Measurements from ENCODE around the gene NIFK. TPM values are rescaled to one million over a fixed set of nuclear protein-coding genes. Genes with fewer than 3 reads are reported as not detected.

Gene NIFK
- polyA plus RNA-seq, 1 of the 3 experiments (the other 2 are of a cell fraction): 17.0 TPM

- Histone ChIP-seq H3K9ac (no peak overlapping the region), H3K9me2 (no peaks in the 10 kb centered on the region), H3K4me2 (no peak overlapping the region), H3K4me3 (ENCODE audit: low read depth in 2 of 2, low read length in 1 of 2) (no peak overlapping the region), H3K79me2 (ENCODE audit: insufficient read depth) (no peaks in the 10 kb centered on the region), H2AFZ (ENCODE audit: low read depth) (no peak overlapping the region), H3F3A (replicated peaks; ENCODE audit: insufficient read depth) (peaks cover 12% of the 10 kb centered on the region), H3K36me3 (replicated peaks in 1 of 2; ENCODE audit: control insufficient read depth in 1 of 2, insufficient read depth in 2 of 2, low read length in 1 of 2) (no peaks in the 10 kb centered on the region), H3K9me3 (no peaks in the 10 kb centered on the region), H4K20me1 (ENCODE audit: insufficient read depth) (no peaks in the 10 kb centered on the region), H3K27ac (ENCODE audit: low read depth in 2 of 2, low read length in 1 of 2) (no peak overlapping the region), H3K27me3 (ENCODE audit: insufficient read depth) (no peaks in the 10 kb centered on the region), H3K4me1 (ENCODE audit: control insufficient read depth in 1 of 2, insufficient read depth in 2 of 2, low read depth in 1 of 2, low read length in 1 of 2) (peaks cover 3 to 14% of the 10 kb centered on the region in 2 experiments; a peak in 3 of 4 replicates)
- ChIA-PET POLR2A (no interaction called here), CTCF (interaction anchor here (3.1 kb wide), 1 partner anchor 10 kb away, joined by 12 read pairs; no protein-coding TSS in a partner anchor)
- TF ChIP-seq PBX3 (IDR thresholded peaks at IDR 0.05) (no peak), FOSL2 (IDR thresholded peaks at IDR 0.05; ENCODE audit: borderline replicate concordance, low read depth) (no peak), FOXM1 (IDR thresholded peaks at IDR 0.05; ENCODE audit: low read depth) (no peak), FOXJ3 (CRISPR knock-in tag; IDR thresholded peaks at IDR 0.05) (no peak)
- TF ChIP-seq, protein P1, sequence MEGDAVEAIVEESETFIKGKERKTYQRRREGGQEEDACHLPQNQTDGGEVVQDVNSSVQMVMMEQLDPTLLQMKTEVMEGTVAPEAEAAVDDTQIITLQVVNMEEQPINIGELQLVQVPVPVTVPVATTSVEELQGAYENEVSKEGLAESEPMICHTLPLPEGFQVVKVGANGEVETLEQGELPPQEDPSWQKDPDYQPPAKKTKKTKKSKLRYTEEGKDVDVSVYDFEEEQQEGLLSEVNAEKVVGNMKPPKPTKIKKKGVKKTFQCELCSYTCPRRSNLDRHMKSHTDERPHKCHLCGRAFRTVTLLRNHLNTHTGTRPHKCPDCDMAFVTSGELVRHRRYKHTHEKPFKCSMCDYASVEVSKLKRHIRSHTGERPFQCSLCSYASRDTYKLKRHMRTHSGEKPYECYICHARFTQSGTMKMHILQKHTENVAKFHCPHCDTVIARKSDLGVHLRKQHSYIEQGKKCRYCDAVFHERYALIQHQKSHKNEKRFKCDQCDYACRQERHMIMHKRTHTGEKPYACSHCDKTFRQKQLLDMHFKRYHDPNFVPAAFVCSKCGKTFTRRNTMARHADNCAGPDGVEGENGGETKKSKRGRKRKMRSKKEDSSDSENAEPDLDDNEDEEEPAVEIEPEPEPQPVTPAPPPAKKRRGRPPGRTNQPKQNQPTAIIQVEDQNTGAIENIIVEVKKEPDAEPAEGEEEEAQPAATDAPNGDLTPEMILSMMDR (IDR thresholded peaks at IDR 0.05): no peak
- TF ChIP-seq, protein P2, sequence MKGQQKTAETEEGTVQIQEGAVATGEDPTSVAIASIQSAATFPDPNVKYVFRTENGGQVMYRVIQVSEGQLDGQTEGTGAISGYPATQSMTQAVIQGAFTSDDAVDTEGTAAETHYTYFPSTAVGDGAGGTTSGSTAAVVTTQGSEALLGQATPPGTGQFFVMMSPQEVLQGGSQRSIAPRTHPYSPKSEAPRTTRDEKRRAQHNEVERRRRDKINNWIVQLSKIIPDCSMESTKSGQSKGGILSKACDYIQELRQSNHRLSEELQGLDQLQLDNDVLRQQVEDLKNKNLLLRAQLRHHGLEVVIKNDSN (IDR thresholded peaks at IDR 0.05; ENCODE audit: borderline replicate concordance, low read depth): no peak
- DNase-seq: no peak
- 98% methylated on average over 11 of the region's 11 CpGs for WGBS (ENCODE audit: low lambda C conversion rate)
Observed at GRCh38 chr2:121698318-121698930, 38.3 kb downstream of the NIFK start.

GRCh38 chr2:121697108-121697631 is 39.5 kb downstream of the NIFK start:
- ChIA-PET CTCF (no interaction called here), POLR2A (no interaction called here)
- H3K4me3 ChIP-seq (ENCODE audit: low read depth in 2 of 2, low read length in 1 of 2): no peak overlapping the region
- 69% methylated on average over 4 of the region's 4 CpGs for WGBS (ENCODE audit: low lambda C conversion rate)
- no peaks in the 10 kb centered on the region for H3K9me3 ChIP-seq
- H3K9ac ChIP-seq: no peak overlapping the region
- H3K4me1 ChIP-seq (ENCODE audit: control insufficient read depth in 1 of 2, insufficient read depth in 2 of 2, low read depth in 1 of 2, low read length in 1 of 2): peaks cover 3 to 14% of the 10 kb centered on the region in 2 experiments; a peak in 3 of 4 replicates
- H3K4me2 ChIP-seq: no peak overlapping the region
- DNase-seq: no peak
- no peaks in the 10 kb centered on the region for H3K36me3 ChIP-seq (replicated peaks in 1 of 2; ENCODE audit: control insufficient read depth in 1 of 2, insufficient read depth in 2 of 2, low read length in 1 of 2)
- H3K9me2 ChIP-seq: no peaks in the 10 kb centered on the region
- H3K27ac ChIP-seq (ENCODE audit: low read depth in 2 of 2, low read length in 1 of 2): no peak overlapping the region
- H3K27me3 ChIP-seq (ENCODE audit: insufficient read depth): no peaks in the 10 kb centered on the region
- H4K20me1 ChIP-seq (ENCODE audit: insufficient read depth): no peaks in the 10 kb centered on the region
- H3F3A ChIP-seq (replicated peaks; ENCODE audit: insufficient read depth): peaks cover 12% of the 10 kb centered on the region
- H2AFZ ChIP-seq (ENCODE audit: low read depth): no peak overlapping the region
- TF ChIP-seq, protein P2 (IDR thresholded peaks at IDR 0.05; ENCODE audit: borderline replicate concordance, low read depth): no peak
- TF ChIP-seq, protein P3, sequence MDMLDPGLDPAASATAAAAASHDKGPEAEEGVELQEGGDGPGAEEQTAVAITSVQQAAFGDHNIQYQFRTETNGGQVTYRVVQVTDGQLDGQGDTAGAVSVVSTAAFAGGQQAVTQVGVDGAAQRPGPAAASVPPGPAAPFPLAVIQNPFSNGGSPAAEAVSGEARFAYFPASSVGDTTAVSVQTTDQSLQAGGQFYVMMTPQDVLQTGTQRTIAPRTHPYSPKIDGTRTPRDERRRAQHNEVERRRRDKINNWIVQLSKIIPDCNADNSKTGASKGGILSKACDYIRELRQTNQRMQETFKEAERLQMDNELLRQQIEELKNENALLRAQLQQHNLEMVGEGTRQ (IDR thresholded peaks at IDR 0.05; ENCODE audit: borderline replicate concordance, low read depth, low read length): no peak
- TF ChIP-seq CHD2 (IDR thresholded peaks at IDR 0.05; ENCODE audit: low read length, partially characterized antibody): no peak
- TF ChIP-seq, protein P4, sequence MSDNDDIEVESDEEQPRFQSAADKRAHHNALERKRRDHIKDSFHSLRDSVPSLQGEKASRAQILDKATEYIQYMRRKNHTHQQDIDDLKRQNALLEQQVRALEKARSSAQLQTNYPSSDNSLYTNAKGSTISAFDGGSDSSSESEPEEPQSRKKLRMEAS (IDR thresholded peaks at IDR 0.05; ENCODE audit: low read depth): no peak
- TF ChIP-seq ELF1 (IDR thresholded peaks at IDR 0.05): no peak
- TF ChIP-seq RAD21 (IDR thresholded peaks at IDR 0.05; ENCODE audit: low read length): no peak
- no peak for TF ChIP-seq TEAD4 (IDR thresholded peaks at IDR 0.05; ENCODE audit: borderline replicate concordance, insufficient read depth)
- H3K79me2 ChIP-seq (ENCODE audit: insufficient read depth): no peaks in the 10 kb centered on the region
